Endometrium (tissue), 2 donors: Measurements from ENCODE around the gene OPN1SW.

Experiments
- FAIRE-seq: peaks from 2 replicates; lab custom pipeline; 2012; peaks lifted over from hg19 to GRCh38; lab: Jason Lieb, UNC
- donor health status: control.
- donor health status: control.

The OPN1SW gene

GRCh38 chr7:128775744-128776474 is at the start of gene OPN1SW:
Gene OPN1SW (minus strand): TSS chr7:128775794. CDS start chr7:128775781, 13 bp downstream.
- no peak for FAIRE-seq

- no peak for FAIRE-seq
Measured at GRCh38 chr7:128821724-128822123, 46.1 kb upstream of the OPN1SW start.

- FAIRE-seq, result no peak
Measured at GRCh38 chr7:128818694-128819093, 43.1 kb upstream of the OPN1SW start.

GRCh38 chr7:128815289-128815942 is 39.8 kb upstream of the OPN1SW start:
- FAIRE-seq, result no peak

GRCh38 chr7:128814499-128814898 is 38.9 kb upstream of the OPN1SW start:
- FAIRE-seq, result no peak

- FAIRE-seq, result no peak
Measured at GRCh38 chr7:128812514-128813168, 37.0 kb upstream of the OPN1SW start.

GRCh38 chr7:128811631-128812430 is 36.2 kb upstream of the OPN1SW start:
- FAIRE-seq, result no peak

GRCh38 chr7:128810997-128811396 is 35.4 kb upstream of the OPN1SW start:
- no peak for FAIRE-seq

- no peak for FAIRE-seq
Measured at GRCh38 chr7:128810473-128810872, 34.9 kb upstream of the OPN1SW start.

- FAIRE-seq, result no peak
Measured at GRCh38 chr7:128809363-128809762, 33.8 kb upstream of the OPN1SW start.

- no peak for FAIRE-seq
Measured at GRCh38 chr7:128807191-128807590, 31.6 kb upstream of the OPN1SW start.

- FAIRE-seq, result no peak
Measured at GRCh38 chr7:128805225-128805624, 29.6 kb upstream of the OPN1SW start.

- no peak for FAIRE-seq
Measured at GRCh38 chr7:128804484-128804883, 28.9 kb upstream of the OPN1SW start.

GRCh38 chr7:128801667-128802418 is 26.2 kb upstream of the OPN1SW start:
- FAIRE-seq, result no peak

GRCh38 chr7:128801003-128801402 is 25.4 kb upstream of the OPN1SW start:
- no peak for FAIRE-seq

GRCh38 chr7:128800567-128800966 is 25.0 kb upstream of the OPN1SW start:
- no peak for FAIRE-seq

GRCh38 chr7:128799451-128799850 is 23.9 kb upstream of the OPN1SW start:
- FAIRE-seq, result no peak

GRCh38 chr7:128796327-128796726 is 20.7 kb upstream of the OPN1SW start:
- no peak for FAIRE-seq

GRCh38 chr7:128795129-128795528 is 19.5 kb upstream of the OPN1SW start:
- no peak for FAIRE-seq

- FAIRE-seq, result no peak
Measured at GRCh38 chr7:128794436-128794835, 18.8 kb upstream of the OPN1SW start.

GRCh38 chr7:128794020-128794419 is 18.4 kb upstream of the OPN1SW start:
- FAIRE-seq, result no peak

GRCh38 chr7:128793181-128793547 is 17.6 kb upstream of the OPN1SW start:
- FAIRE-seq, result no peak
